GM19193 (cell line): ENCODE measurements around the gene MAFB.

Experiments
- POLR2A ChIP-seq: IDR thresholded peaks from 4 replicates; pipeline ENCODE4 v1.6.1; 2011; ENCODE audit not compliant: insufficient read depth, insufficient read length; ENCODE audit errors: extremely low read depth

MAFB gene

GRCh38 chr20:40639132-40639531, 49.9 kb downstream of the MAFB start:
- no peak for TF ChIP-seq POLR2A

DNA sequence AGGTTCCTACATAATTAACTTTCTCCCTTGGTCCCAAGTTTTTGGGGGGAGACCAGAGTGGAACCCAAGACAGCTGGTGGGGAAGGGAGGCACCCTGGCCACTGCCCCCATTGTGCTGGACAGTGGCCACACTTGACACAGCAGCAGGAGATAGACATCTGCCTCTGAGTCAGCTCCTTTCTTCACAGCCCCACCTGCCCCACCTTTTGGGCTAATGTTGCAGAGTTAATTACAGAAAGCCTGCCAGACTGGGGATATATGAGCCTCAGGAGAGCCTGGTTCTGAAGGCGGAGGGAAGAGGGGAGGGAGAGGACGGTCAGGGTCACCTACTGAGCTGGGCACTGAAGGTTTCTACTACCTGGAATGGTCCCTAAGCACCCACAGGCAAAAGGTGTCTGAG, 50.6 kb downstream of the MAFB start:
- no peak for TF ChIP-seq POLR2A

GRCh38 chr20:40637176-40637575, 51.9 kb downstream of the MAFB start:
- TF ChIP-seq POLR2A, result no peak

- no peak for TF ChIP-seq POLR2A
Observed at GRCh38 chr20:40636486-40636885, 52.5 kb downstream of the MAFB start.

GRCh38 chr20:40635971-40636370, 53.1 kb downstream of the MAFB start:
- no peak for TF ChIP-seq POLR2A
